GM23338 (cell line): Measurements from ENCODE around the gene ANO7. TPM values are rescaled to one million over a fixed set of nuclear protein-coding genes. Genes with fewer than 3 reads are reported as not detected.

Experiments used
- ATAC-seq: fragments of 200-7000 bp; cut with Tn5 transposase; 3 replicates; pipeline ENCODE4 v1.9.1; 2020
- DNase-seq: peaks from one replicate; pipeline ENCODE4 v3.0.0-alpha.2; 2015; ENCODE audit warnings: low spot score
- H2AFZ ChIP-seq: fragments of 200-600 bp; sonication (generic); 2 replicates; pipeline ENCODE4 v1.8.0; 2016; ENCODE audit warnings: antibody characterized with exemption, mild to moderate bottlenecking, moderate library complexity
- H3F3A ChIP-seq: fragments of 200-600 bp; sonication (generic); replicated peaks from 2 replicates; pipeline ENCODE4 v1.8.0; 2017; ENCODE audit warnings: antibody characterized with exemption, mixed run types, low read depth
- H3K27ac ChIP-seq: fragments of 200-600 bp; sonication (generic); 2 replicates; pipeline ENCODE4 v1.6.1; 2016; ENCODE audit warnings: low read depth
- H3K27me3 ChIP-seq: fragments of 200-600 bp; sonication (generic); 2 replicates; pipeline ENCODE4 v1.8.0; 2016; ENCODE audit warnings: mild to moderate bottlenecking, mixed run types, moderate library complexity; ENCODE audit not compliant: insufficient read depth
- H3K36me3 ChIP-seq: fragments of 200-600 bp; sonication (generic); 2 replicates; pipeline ENCODE4 v1.8.0; 2016; ENCODE audit warnings: mild to moderate bottlenecking; ENCODE audit not compliant: insufficient read depth
- H3K4me1 ChIP-seq: fragments of 200-600 bp; sonication (generic); 2 replicates; pipeline ENCODE4 v1.8.0; 2016; ENCODE audit warnings: mild to moderate bottlenecking, moderate library complexity; ENCODE audit not compliant: insufficient read depth
- H3K4me2 ChIP-seq: fragments of 200-600 bp; sonication (generic); 2 replicates; pipeline ENCODE4 v1.7.1; 2017; ENCODE audit warnings: mixed run types
- H3K4me3 ChIP-seq: fragments of 200-600 bp; sonication (generic); 2 replicates; pipeline ENCODE4 v1.6.1; 2016; ENCODE audit warnings: mixed run types
- H3K79me2 ChIP-seq: fragments of 200-600 bp; sonication (generic); replicated peaks from 2 replicates; pipeline ENCODE4 v1.8.0; 2017; ENCODE audit warnings: mild to moderate bottlenecking; ENCODE audit not compliant: insufficient read depth
- H3K9me2 ChIP-seq: fragments of 200-600 bp; sonication (generic); 2 replicates; pipeline ENCODE4 v1.8.0; 2017; ENCODE audit not compliant: insufficient read depth
- H4K20me1 ChIP-seq: fragments of 200-600 bp; sonication (generic); replicated peaks from 2 replicates; pipeline ENCODE4 v1.8.0; 2017; ENCODE audit warnings: mild to moderate bottlenecking; ENCODE audit not compliant: insufficient read depth
- H3K27ac Mint-ChIP-seq: 2 replicates; pipeline ENCODE4 v1.8.0; 2020; ENCODE audit warnings: inconsistent platforms, mild to moderate bottlenecking, moderate library complexity, mixed read lengths
- H3K27me3 Mint-ChIP-seq: 3 replicates; pipeline ENCODE4 v1.8.0; 2022; ENCODE audit warnings: low read depth, mild to moderate bottlenecking, moderate library complexity, mixed read lengths, inconsistent platforms; ENCODE audit not compliant: insufficient read depth, poor library complexity
- H3K36me3 Mint-ChIP-seq: 3 replicates; pipeline ENCODE4 v1.8.0; 2021; ENCODE audit warnings: low read depth, mild to moderate bottlenecking, inconsistent platforms, moderate library complexity, mixed read lengths
- H3K4me1 Mint-ChIP-seq: 3 replicates; pipeline ENCODE4 v1.8.0; 2020; ENCODE audit warnings: mild to moderate bottlenecking, inconsistent platforms, mixed read lengths
- H3K4me3 Mint-ChIP-seq: 3 replicates; pipeline ENCODE4 v1.8.0; 2021; ENCODE audit warnings: moderate library complexity, mild to moderate bottlenecking, inconsistent platforms, mixed read lengths
- H3K9me3 Mint-ChIP-seq: 3 replicates; pipeline ENCODE4 v1.8.0; 2020; ENCODE audit warnings: moderate library complexity, mild to moderate bottlenecking, inconsistent platforms, mixed read lengths
- CREB1 ChIP-seq: fragments of 250-450 bp; sonication (Bioruptor Pico); IDR thresholded peaks from 2 replicates; pipeline ENCODE4 v1.5.0; 2020; ENCODE audit warnings: low read depth, mild to moderate bottlenecking, moderate library complexity
- POLR2AphosphoS5 ChIP-seq: IDR thresholded peaks from 2 replicates; pipeline ENCODE4 v1.6.1; 2016; ENCODE audit warnings: antibody characterized with exemption, low read depth
- REST ChIP-seq: IDR thresholded peaks from one replicate; pipeline ENCODE4 v1.6.1; 2018; ENCODE audit warnings: antibody characterized with exemption; ENCODE audit not compliant: unreplicated experiment
- ZNF114 ChIP-seq: fragments of 250-450 bp; sonication (Bioruptor Pico); IDR thresholded peaks from 2 replicates; pipeline ENCODE4 v1.5.0; 2020; ENCODE audit warnings: mild to moderate bottlenecking, moderate library complexity
- polyA plus RNA-seq: library from polyadenylated mRNA; unstranded; fragments of >200 nt; fragmentation: Nextera tagmentation; extraction: Ambion mirVana; gene quantifications from 2 replicates; pipeline ENCODE4 v1.2.1, GENCODE V29; 2016
- total RNA-seq: library from RNA; depleted of rRNA; stranded (reverse); fragments of >200 nt; shearing (Covaris generic); gene quantifications from 2 replicates; pipeline ENCODE4 v1.2.3, GENCODE V29; 2014

Gene ANO7
- total and polyA plus RNA-seq, 2 experiments from 2014 or later, result 3.6 to 5.1 TPM

GRCh38 chr2:241148891-241149674, 39.4 kb upstream of the ANO7 start, which contains the start of gene PASK:
TSS of gene PASK (minus strand) at chr2:241149472. CDS start at chr2:241143032, 6,440 bp downstream.
- TF ChIP-seq ZNF114 (CRISPR knock-in tag) (no peak), POLR2AphosphoS5 (peak; percentile 73)
- Histone ChIP-seq H3K27me3 (no peaks in the 10 kb centered on the region), H2AFZ (peak within 1 kb of the TSS; percentile 99), H3K79me2 (peaks cover 65% of the 10 kb centered on the region), H3K9me2 (no peaks in the 10 kb centered on the region), H3F3A (0 out of 2 replicates have a peak, but pooled peaks cover 6% of the 10 kb centered on the region), H3K36me3 (no peaks in the 10 kb centered on the region), H3K4me2 (peak within 1 kb of the TSS; percentile 93), H3K27ac (no peak within 1 kb of the TSS), H3K4me1 (peaks cover 26% of the 10 kb centered on the region), H4K20me1 (peaks cover 24% of the 10 kb centered on the region), H3K4me3 (peak within 1 kb of the TSS; percentile 81)
- no peaks in the 10 kb centered on the region; the same call in 2 of the 3 replicates for H3K9me3 Mint-ChIP-seq
- peak; percentile 99 for DNase-seq
- peaks cover 8% of the 10 kb centered on the region for H3K36me3 Mint-ChIP-seq
- H3K4me3 Mint-ChIP-seq, result peak within 1 kb of the TSS; percentile 94
- peak within 1 kb of the TSS; percentile 85; the same call in 1 of the 2 replicates for H3K27ac Mint-ChIP-seq
- ATAC-seq, result peak; percentile 85
- H3K27me3 Mint-ChIP-seq, result peaks cover 14% of the 10 kb centered on the region
- peaks cover 27% of the 10 kb centered on the region for H3K4me1 Mint-ChIP-seq

- no peak overlapping the region for H3K27ac Mint-ChIP-seq
- Histone ChIP-seq H3K27me3 (no peaks in the 10 kb centered on the region), H3K4me3 (peak overlapping the region; percentile 81), H3K4me2 (peak overlapping the region; percentile 93), H3K36me3 (no peaks in the 10 kb centered on the region), H3F3A (0 out of 2 replicates have a peak, but pooled peaks cover 6% of the 10 kb centered on the region), H3K79me2 (peaks cover 63% of the 10 kb centered on the region), H3K27ac (no peak overlapping the region), H3K4me1 (peaks cover 26% of the 10 kb centered on the region), H3K9me2 (no peaks in the 10 kb centered on the region), H4K20me1 (peaks cover 24% of the 10 kb centered on the region), H2AFZ (peak overlapping the region; percentile 99)
- peak; percentile 16 for ATAC-seq
- DNase-seq, result no peak
- H3K36me3 Mint-ChIP-seq, result peaks cover 8% of the 10 kb centered on the region
- H3K4me3 Mint-ChIP-seq, result peak overlapping the region; percentile 94
- H3K9me3 Mint-ChIP-seq, result no peaks in the 10 kb centered on the region; the same call in 2 of the 3 replicates
- peaks cover 27% of the 10 kb centered on the region for H3K4me1 Mint-ChIP-seq
- TF ChIP-seq REST (no peak), CREB1 (CRISPR knock-in tag) (no peak)
- peaks cover 14% of the 10 kb centered on the region for H3K27me3 Mint-ChIP-seq
These were observed 38.9 kb upstream of the ANO7 start for GRCh38 chr2:241149675-241149924.
